Brain microvascular endothelial cell (primary cell): ENCODE measurements around the gene NTNG1.

ENCODE experiments used
- DNase-seq: peaks from one replicate; pipeline ENCODE4 v3.0.0-alpha.2; 2020
- H3K27ac ChIP-seq: fragments of 250-450 bp; sonication (Bioruptor Pico); 2 replicates; pipeline ENCODE4 v1.5.1; 2020; ENCODE audit warnings: mild to moderate bottlenecking, moderate library complexity
- H3K27me3 ChIP-seq: fragments of 250-450 bp; sonication (Bioruptor Pico); replicated peaks from 2 replicates; pipeline ENCODE4 v1.5.1; 2020; ENCODE audit warnings: mild to moderate bottlenecking
- H3K36me3 ChIP-seq: fragments of 250-450 bp; sonication (Bioruptor Pico); replicated peaks from 2 replicates; pipeline ENCODE4 v1.5.1; 2020; ENCODE audit warnings: mild to moderate bottlenecking
- H3K4me3 ChIP-seq: 2 replicates; pipeline ENCODE4 v1.5.1; 2011; ENCODE audit warnings: low read depth, mild to moderate bottlenecking, control low read depth, low read length, moderate library complexity
- in situ Hi-C: cut with HindIII; loops from 2 replicates; pipeline ENCODE4 v1.10.0; 2017; ENCODE audit warnings: low sequenced_read_pairs, low pct_ligation_motif_present
- TF ChIP-seq, protein P1 (sequence below): IDR thresholded peaks from 2 replicates; pipeline ENCODE4 v1.5.1; 2011; ENCODE audit warnings: low read depth, mild to moderate bottlenecking, moderate library complexity, low read length, control low read depth, inconsistent platforms; ENCODE audit errors: missing control alignments

NTNG1 gene

DNA sequence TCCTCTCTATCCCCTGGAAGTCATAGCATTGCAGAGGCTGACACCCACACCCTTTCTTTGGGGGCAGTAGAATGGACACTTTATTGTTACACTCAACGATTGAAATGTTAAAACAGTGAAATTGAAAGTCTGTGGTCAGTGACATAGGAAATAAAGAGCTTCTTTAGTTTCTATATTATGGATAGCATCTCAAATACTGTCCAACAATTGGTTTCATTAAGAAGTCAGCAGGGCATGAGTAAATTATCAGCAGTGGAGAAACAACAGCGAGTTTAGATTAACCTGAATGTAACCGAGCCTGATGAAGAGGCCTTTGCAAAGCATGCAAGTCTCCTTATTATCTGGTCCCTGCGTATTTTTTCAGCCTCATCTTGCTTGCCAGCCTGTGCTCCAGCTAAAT lies 350.7 kb downstream of the NTNG1 start:
- Histone ChIP-seq H3K4me3 (no peak overlapping the region), H3K27ac (no peak overlapping the region), H3K27me3 (no peaks in the 10 kb centered on the region), H3K36me3 (no peaks in the 10 kb centered on the region)
- DNase-seq: no peak
- in situ Hi-C loops: no loop called here
- TF ChIP-seq, protein P1, sequence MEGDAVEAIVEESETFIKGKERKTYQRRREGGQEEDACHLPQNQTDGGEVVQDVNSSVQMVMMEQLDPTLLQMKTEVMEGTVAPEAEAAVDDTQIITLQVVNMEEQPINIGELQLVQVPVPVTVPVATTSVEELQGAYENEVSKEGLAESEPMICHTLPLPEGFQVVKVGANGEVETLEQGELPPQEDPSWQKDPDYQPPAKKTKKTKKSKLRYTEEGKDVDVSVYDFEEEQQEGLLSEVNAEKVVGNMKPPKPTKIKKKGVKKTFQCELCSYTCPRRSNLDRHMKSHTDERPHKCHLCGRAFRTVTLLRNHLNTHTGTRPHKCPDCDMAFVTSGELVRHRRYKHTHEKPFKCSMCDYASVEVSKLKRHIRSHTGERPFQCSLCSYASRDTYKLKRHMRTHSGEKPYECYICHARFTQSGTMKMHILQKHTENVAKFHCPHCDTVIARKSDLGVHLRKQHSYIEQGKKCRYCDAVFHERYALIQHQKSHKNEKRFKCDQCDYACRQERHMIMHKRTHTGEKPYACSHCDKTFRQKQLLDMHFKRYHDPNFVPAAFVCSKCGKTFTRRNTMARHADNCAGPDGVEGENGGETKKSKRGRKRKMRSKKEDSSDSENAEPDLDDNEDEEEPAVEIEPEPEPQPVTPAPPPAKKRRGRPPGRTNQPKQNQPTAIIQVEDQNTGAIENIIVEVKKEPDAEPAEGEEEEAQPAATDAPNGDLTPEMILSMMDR: no peak

DNA sequence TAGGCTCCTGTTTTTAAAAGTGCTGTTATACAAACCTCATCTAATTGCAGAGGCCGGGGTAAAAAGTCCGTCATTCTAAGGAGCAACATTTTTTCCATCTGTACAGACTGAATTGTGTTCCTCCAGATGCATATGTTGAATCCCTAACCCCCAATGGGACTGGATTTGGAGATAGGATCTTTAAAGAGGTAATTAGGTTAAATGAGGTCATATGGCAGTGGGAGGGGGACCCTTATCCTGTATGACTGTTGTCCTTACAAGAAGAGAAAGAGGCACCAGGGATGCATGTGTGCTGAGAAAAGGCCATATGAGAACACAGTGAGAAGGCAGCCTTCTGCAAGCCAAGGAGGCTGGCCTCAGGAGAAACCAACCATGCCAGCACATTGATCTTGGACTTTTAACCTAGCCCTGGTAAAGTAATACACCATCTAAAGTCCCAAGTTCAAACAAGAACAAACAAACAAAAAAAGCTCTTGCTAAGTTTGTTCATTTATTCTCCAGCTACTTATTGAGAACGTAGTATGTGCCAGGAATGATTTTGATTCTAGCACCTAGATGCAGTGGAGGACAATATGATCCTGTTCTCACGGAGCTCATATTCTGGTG lies 352.4 kb downstream of the NTNG1 start:
- H3K27me3 ChIP-seq: no peaks in the 10 kb centered on the region
- H3K36me3 ChIP-seq: no peaks in the 10 kb centered on the region
- DNase-seq: no peak
- in situ Hi-C loops: no loop called here
- H3K27ac ChIP-seq: no peak overlapping the region
- TF ChIP-seq, protein P1: no peak
- H3K4me3 ChIP-seq: no peak overlapping the region

DNA sequence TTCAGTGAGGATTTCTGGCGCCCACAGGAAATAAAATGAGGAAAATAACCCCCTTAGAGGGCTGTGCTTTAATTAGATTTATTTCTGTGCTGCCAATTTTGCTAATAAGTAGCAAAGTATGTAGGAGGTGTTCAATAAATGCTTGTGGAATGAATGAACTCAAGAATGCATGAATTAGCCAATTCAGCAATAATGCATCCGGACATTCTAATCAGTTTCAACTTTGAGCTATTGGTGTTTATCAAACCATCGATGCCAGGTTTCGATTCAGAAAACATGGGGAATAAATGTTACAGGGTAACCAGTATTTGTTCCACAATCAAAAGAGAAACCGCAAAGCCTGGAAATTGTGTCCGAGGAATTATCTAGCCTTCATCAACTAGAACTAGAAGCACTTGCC lies 353.2 kb downstream of the NTNG1 start:
- no peaks in the 10 kb centered on the region for H3K27me3 ChIP-seq
- no peaks in the 10 kb centered on the region for H3K36me3 ChIP-seq
- no peak overlapping the region for H3K4me3 ChIP-seq
- TF ChIP-seq, protein P1: no peak
- in situ Hi-C loops: no loop called here
- no peak for DNase-seq
- H3K27ac ChIP-seq: no peak overlapping the region

DNA sequence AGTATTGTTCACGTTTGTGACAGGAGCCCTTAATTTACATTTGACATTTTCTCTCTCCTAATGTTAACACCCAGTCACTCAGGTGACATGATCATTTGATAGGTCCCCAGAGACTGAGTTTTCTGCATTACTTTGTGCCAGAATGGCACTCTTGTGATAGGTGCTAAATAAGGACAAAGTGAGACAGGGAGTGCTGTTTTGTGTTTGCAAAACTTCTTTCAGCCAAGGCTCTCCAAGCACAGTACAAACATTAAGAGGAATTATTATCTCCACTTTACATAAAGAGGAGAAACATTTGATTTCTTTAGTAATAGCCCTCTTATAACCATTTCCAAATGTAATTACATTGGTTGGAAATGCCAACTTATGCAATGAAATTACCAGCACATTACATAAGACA lies 355.2 kb downstream of the NTNG1 start:
- in situ Hi-C loops: no loop called here
- H3K27ac ChIP-seq: no peak overlapping the region
- TF ChIP-seq, protein P1: no peak
- no peak for DNase-seq
- H3K27me3 ChIP-seq: no peaks in the 10 kb centered on the region
- no peaks in the 10 kb centered on the region for H3K36me3 ChIP-seq
- no peak overlapping the region for H3K4me3 ChIP-seq

DNA sequence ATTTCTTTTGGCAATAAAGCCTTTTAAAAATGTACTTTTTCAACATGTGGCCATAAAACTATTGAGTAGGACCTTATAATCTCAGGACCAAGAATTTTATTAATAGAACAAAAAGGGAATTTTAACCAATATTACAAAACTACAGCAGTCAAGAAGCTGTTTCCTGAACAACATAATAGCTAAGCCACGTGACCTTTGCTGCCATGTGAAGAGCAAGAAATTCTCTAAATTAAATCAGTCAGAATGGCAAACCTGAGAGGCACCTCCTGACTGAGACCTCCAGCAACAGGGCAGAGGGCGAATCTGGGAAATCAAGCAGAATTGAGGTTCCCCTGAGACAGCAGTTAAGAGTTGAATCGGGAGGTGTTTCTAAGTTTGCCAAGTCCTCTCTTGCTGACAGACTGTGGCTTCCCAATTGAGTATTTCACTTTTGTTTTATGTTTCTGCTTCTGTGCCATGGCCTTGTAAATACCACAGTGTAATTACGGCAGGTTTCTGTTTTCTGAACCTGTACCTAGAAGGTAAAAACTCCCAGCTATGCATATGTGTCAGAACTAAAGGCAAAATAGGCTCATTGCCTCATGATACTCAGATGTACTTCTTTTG lies 358.4 kb downstream of the NTNG1 start:
- TF ChIP-seq, protein P1: no peak
- H3K27ac ChIP-seq: no peak overlapping the region
- H3K36me3 ChIP-seq: no peaks in the 10 kb centered on the region
- DNase-seq: no peak
- no peaks in the 10 kb centered on the region for H3K27me3 ChIP-seq
- H3K4me3 ChIP-seq: no peak overlapping the region
- in situ Hi-C loops: no loop called here
